WERI-Rb-1 (cell line): Measurements from ENCODE around the gene KRT75.

Source experiments
- DNase-seq: peaks from one replicate; pipeline ENCODE4 v3.0.0-alpha.2; 2020
- H3K27ac ChIP-seq: fragments of 250-450 bp; sonication (Bioruptor Pico); 2 replicates; pipeline ENCODE4 v1.5.1; 2020; ENCODE audit warnings: mild to moderate bottlenecking, moderate library complexity
- H3K27me3 ChIP-seq: fragments of 250-450 bp; sonication (Bioruptor Pico); 2 replicates; pipeline ENCODE4 v1.5.1; 2021; ENCODE audit warnings: mild to moderate bottlenecking, low read depth, moderate library complexity; ENCODE audit not compliant: insufficient read depth, severe bottlenecking
- H3K36me3 ChIP-seq: fragments of 250-450 bp; sonication (Bioruptor Pico); 2 replicates; pipeline ENCODE4 v1.5.1; 2020; ENCODE audit warnings: mild to moderate bottlenecking, moderate library complexity
- H3K4me3 ChIP-seq: 2 replicates; pipeline ENCODE4 v1.5.1; 2011; ENCODE audit warnings: low read depth, mild to moderate bottlenecking, control low read depth, low read length
- H3K9me3 ChIP-seq: fragments of 250-450 bp; sonication (Bioruptor Pico); 2 replicates; pipeline ENCODE4 v1.5.1; 2021; ENCODE audit warnings: mild to moderate bottlenecking, moderate library complexity; ENCODE audit not compliant: severe bottlenecking
- TF ChIP-seq, protein P1 (sequence below): IDR thresholded peaks from 2 replicates; pipeline ENCODE4 v1.5.1; 2011; ENCODE audit warnings: low read depth, mild to moderate bottlenecking, control low read depth, inconsistent platforms, low read length

Gene KRT75

DNA sequence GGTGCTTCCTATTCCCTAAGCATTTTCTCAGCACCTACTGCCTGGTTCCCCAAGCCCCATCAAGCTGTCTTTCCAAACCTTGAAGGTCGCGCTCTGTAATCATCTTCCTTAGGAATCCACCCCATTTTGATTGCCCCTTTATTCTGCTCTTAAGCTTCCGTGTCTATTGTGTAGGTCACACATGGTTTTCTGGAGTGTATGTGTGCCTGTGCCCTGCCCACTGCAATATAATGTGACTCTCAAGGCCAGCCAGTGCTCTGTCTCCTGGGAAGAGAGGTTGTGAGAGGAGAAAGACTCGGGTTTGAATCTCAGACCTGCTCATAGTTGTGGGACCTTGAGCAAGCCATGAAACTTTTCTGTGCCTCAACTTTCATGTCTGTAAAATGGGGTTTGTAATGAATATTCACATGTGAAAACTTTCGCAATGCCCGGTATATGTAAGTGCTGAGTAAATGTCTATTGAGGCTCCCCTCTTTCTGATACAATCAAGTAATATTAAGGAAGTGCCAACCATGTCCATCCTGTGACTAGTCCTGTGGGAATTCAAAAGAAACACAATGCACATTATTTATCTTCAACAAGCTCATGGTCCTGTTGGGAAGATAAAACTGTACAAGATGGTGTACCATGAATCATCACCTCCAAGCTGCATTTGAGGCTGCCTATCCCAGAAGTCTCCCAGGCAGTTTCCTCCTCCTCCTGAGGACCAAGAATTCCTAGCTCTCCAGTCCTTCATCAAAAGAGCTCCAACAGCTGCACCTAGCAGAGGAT is 774 bp upstream of the KRT75 start:
- Histone ChIP-seq H3K4me3 (no peak overlapping the region), H3K9me3 (no peaks in the 10 kb centered on the region), H3K36me3 (no peaks in the 10 kb centered on the region), H3K27ac (no peak overlapping the region), H3K27me3 (peaks cover 95% of the 10 kb centered on the region)
- DNase-seq = no peak
- TF ChIP-seq, protein P1, sequence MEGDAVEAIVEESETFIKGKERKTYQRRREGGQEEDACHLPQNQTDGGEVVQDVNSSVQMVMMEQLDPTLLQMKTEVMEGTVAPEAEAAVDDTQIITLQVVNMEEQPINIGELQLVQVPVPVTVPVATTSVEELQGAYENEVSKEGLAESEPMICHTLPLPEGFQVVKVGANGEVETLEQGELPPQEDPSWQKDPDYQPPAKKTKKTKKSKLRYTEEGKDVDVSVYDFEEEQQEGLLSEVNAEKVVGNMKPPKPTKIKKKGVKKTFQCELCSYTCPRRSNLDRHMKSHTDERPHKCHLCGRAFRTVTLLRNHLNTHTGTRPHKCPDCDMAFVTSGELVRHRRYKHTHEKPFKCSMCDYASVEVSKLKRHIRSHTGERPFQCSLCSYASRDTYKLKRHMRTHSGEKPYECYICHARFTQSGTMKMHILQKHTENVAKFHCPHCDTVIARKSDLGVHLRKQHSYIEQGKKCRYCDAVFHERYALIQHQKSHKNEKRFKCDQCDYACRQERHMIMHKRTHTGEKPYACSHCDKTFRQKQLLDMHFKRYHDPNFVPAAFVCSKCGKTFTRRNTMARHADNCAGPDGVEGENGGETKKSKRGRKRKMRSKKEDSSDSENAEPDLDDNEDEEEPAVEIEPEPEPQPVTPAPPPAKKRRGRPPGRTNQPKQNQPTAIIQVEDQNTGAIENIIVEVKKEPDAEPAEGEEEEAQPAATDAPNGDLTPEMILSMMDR = no peak

- peaks cover 95% of the 10 kb centered on the region for H3K27me3 ChIP-seq
Observed at GRCh38 chr12:52433501-52434080, 580 bp downstream of the KRT75 start.

GRCh38 chr12:52432559-52433207 is 1.5 kb downstream of the KRT75 start:
- Histone ChIP-seq H3K4me3 (no peak overlapping the region), H3K36me3 (no peaks in the 10 kb centered on the region), H3K9me3 (no peaks in the 10 kb centered on the region), H3K27ac (no peak overlapping the region), H3K27me3 (peaks cover 95% of the 10 kb centered on the region)
- no peak for DNase-seq
- TF ChIP-seq, protein P1 = no peak

More at GRCh38 chr12:52433501-52434080, 580 bp downstream of the KRT75 start:
- H3K4me3 ChIP-seq = no peak overlapping the region
- TF ChIP-seq, protein P1 = no peak
- no peaks in the 10 kb centered on the region for H3K36me3 ChIP-seq
- H3K9me3 ChIP-seq = no peaks in the 10 kb centered on the region
- no peak overlapping the region for H3K27ac ChIP-seq
- no peak for DNase-seq

- Histone ChIP-seq H3K9me3 (no peaks in the 10 kb centered on the region), H3K4me3 (no peak overlapping the region), H3K27ac (no peak overlapping the region), H3K27me3 (peaks cover 94% of the 10 kb centered on the region), H3K36me3 (no peaks in the 10 kb centered on the region)
- TF ChIP-seq, protein P1 = peak; percentile 37
- DNase-seq = no peak
Observed at GRCh38 chr12:52428121-52428520, 6.0 kb downstream of the KRT75 start.

- H3K36me3 ChIP-seq = no peaks in the 10 kb centered on the region
- no peak for DNase-seq
- H3K9me3 ChIP-seq = no peaks in the 10 kb centered on the region
- H3K27ac ChIP-seq = no peak overlapping the region
- H3K27me3 ChIP-seq = peaks cover 95% of the 10 kb centered on the region
- H3K4me3 ChIP-seq = no peak overlapping the region
- TF ChIP-seq, protein P1 = no peak
Observed at GRCh38 chr12:52427083-52427482, 7.1 kb downstream of the KRT75 start.
